BJ (cell line): ENCODE results near the gene CTBP1. TPM values are rescaled to one million over a fixed set of nuclear protein-coding genes. Genes with fewer than 3 reads are reported as not detected.

ENCODE experiments used
- CTCF ChIA-PET: fragments of 350-600 bp; formaldehyde crosslinking; extraction: SDS; loops from one replicate; lab custom pipeline; 2021; ENCODE audit warnings: antibody characterized with exemption, inconsistent platforms; lab: Yijun Ruan, JAX
- POLR2A ChIA-PET: fragments of 300-600 bp; sonication (Branson Sonifier 250); formaldehyde crosslinking; extraction: SDS; loops from one replicate; lab custom pipeline; 2021; ENCODE audit warnings: antibody characterized with exemption; lab: Charles Lee
- DNase-seq: peaks from one replicate; pipeline ENCODE4 v3.0.0-alpha.2; 2011; ENCODE audit warnings: low read depth
- H3K27me3 ChIP-seq: 2 replicates; pipeline ENCODE4 v1.6.0; 2011; ENCODE audit warnings: low read length; ENCODE audit not compliant: control insufficient read depth, insufficient read depth
- H3K36me3 ChIP-seq: 2 replicates; pipeline ENCODE4 v1.5.1; 2011; ENCODE audit warnings: low read length; ENCODE audit not compliant: control insufficient read depth, insufficient read depth
- H3K4me3 ChIP-seq: 2 replicates; pipeline ENCODE4 v1.5.1; 2011; ENCODE audit warnings: low read depth, mild to moderate bottlenecking, control low read depth, low read length
- polyA plus RNA-seq: library from polyadenylated mRNA; depleted of rRNA; stranded (reverse); fragments of >200 nt; gene quantifications from 2 replicates; pipeline ENCODE4 v1.2.3, GENCODE V29; 2011
- TF ChIP-seq, protein P1 (sequence below): IDR thresholded peaks from 2 replicates; pipeline ENCODE4 v1.5.1; 2011; ENCODE audit warnings: low read depth, mild to moderate bottlenecking, control low read depth, inconsistent platforms, low read length, moderate library complexity; ENCODE audit not compliant: insufficient read depth

The CTBP1 gene
- polyA plus RNA-seq, 1 experiment: 106 TPM

DNA sequence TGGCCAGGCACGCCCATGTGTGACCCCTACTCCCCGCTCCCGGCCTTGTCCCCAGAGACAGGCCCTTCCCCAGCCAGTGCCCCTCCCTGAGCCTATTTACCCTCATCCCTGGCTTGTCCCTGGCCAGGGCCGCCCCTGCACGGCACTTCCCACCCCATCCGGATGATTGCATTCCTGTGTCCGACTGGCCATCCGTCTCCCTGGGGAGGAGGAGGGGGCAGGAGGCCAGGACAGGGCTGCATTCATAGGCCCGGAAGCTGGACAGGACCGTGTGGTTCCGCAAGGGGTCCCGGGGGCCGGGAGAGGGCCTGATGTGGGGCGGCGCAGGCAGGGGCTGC is 22.8 kb downstream of the CTBP1 start:
- ChIA-PET POLR2A (no interaction called here), CTCF (no interaction called here)
- TF ChIP-seq, protein P1, sequence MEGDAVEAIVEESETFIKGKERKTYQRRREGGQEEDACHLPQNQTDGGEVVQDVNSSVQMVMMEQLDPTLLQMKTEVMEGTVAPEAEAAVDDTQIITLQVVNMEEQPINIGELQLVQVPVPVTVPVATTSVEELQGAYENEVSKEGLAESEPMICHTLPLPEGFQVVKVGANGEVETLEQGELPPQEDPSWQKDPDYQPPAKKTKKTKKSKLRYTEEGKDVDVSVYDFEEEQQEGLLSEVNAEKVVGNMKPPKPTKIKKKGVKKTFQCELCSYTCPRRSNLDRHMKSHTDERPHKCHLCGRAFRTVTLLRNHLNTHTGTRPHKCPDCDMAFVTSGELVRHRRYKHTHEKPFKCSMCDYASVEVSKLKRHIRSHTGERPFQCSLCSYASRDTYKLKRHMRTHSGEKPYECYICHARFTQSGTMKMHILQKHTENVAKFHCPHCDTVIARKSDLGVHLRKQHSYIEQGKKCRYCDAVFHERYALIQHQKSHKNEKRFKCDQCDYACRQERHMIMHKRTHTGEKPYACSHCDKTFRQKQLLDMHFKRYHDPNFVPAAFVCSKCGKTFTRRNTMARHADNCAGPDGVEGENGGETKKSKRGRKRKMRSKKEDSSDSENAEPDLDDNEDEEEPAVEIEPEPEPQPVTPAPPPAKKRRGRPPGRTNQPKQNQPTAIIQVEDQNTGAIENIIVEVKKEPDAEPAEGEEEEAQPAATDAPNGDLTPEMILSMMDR: no peak
- H3K4me3 ChIP-seq: no peak overlapping the region
- no peak for DNase-seq
- H3K36me3 ChIP-seq: peaks cover 49% of the 10 kb centered on the region
- no peaks in the 10 kb centered on the region for H3K27me3 ChIP-seq

DNA sequence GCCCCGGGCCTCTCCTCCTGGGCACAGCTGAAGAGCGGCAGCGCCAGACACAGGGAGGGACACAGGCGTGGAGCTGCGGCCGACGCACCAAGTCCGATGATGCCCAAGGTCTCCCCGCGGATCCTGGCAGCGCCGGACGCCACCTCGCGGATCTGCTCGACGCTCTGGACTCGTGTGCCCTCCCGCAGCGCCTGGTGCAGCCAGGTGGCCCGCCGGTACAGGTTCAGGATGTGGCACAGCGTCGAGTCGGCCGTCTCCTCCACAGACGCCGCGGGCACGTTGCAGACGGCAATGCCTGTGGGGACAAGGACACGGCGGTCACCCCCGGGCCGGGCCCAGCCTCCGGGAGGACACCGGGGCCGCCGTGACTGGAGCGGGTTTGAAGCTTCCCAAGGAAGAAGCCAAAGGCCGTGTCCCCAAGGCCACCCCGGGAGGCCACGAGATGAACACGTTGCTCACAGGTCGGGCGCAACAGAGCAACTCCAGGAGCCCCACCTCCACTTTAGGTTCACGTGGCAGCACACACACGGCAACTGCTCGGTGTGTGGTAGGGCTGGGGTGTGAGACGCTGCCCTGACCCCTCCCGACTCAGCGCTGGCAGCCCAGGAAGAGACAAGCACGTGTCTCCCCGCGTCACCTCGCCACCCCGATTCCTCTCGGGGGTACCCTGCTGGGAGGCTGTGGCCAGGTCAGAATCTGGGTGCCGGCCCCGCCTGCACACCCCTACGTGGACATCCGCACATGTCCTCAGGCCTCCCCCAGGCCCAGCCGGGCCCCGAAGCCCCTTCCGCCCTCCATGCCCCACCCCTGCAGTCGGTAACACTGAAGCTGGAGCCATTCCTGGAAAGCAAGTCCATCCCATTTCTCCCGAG is 23.4 kb downstream of the CTBP1 start:
- Histone ChIP-seq H3K27me3 (no peaks in the 10 kb centered on the region), H3K36me3 (peaks cover 51% of the 10 kb centered on the region), H3K4me3 (no peak overlapping the region)
- CTCF ChIA-PET: no interaction called here
- no peak for DNase-seq
- POLR2A ChIA-PET: no interaction called here
- TF ChIP-seq, protein P1: no peak

DNA sequence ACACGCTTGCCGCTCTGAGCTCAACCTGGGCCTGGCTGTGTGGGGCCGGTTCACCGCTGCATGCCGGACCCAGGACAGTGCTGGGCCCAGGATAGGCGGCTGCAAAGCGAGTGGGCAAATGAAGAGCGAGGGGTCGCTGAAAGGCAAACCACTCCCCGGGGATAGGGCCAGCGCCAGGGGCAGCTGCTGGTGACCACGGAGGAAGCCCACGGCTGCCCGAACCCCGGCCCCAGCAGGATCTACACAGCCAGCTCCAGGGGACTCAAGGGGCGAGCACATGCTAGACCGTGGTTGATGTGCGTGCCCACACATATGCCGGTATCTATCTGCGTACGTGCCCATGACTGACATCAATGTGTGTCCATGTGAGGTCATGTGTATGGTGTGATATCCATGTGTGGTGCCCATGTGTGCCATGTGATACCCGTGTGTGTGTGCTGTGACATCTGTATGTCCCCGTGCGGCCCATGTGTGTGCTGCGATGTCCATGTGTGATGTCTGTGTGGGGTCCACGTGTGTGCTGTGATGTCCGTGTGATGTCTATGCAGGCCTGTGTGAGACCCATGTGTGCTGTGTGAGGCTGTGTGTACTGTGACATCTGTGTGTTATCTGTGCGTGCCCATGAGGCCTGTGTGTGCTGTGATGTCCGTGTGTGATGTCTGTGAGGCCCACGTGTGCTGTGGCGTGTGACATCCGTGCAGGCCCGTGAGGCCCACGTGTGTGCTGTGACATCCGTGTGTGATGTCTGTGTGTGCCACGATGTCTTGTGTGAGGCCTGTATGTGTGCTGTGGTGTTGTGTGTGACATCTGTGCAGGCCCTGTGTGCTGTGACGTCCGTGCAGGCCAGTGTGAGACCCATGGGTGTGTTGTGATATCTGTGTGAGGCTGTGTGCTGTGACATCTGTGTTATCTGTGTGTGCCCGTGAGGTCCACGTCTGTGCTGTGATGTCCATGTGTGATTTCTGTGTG is 24.8 kb downstream of the CTBP1 start:
- Histone ChIP-seq H3K4me3 (no peak overlapping the region), H3K27me3 (no peaks in the 10 kb centered on the region), H3K36me3 (peaks cover 46% of the 10 kb centered on the region)
- TF ChIP-seq, protein P1: no peak
- CTCF ChIA-PET: no interaction called here
- no peak for DNase-seq
- POLR2A ChIA-PET: no interaction called here

DNA sequence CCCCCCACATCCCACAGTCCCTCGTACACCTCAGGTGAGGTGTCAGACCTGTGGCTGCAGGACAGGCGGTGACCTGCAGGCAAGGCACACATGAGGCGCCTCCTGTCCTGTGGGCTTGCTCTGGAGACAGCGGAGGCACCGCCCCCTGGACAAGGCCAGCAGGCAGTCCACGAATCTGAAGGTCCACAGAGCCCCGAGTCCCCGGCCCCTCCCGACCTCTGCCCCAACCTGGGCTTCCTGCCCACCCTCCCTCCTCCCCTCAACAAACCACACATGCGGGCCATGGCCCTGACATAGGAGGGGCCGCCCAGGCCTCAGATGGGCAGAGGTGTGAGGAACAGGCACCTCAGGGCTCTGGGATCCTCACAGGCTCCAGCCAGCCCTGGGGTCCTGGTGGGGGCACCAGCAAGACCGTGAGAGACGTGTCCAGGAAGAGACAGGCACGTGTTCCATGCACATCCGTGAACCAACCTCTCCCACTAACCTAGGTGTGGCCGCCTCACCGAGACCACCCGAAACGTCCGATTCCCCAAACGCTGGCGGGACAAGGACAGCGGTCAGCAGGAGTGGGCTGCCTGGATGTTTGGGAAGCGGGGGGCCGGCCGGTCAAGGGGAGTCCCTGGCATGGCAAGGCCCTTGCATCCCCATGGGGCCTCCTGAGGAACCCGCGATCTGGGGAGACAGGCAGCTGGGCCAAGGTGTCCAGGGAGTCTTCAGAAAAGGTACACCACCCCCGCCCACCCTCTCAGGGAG is 25.8 kb downstream of the CTBP1 start:
- ChIA-PET CTCF (no interaction called here), POLR2A (no interaction called here)
- Histone ChIP-seq H3K27me3 (no peaks in the 10 kb centered on the region), H3K4me3 (no peak overlapping the region), H3K36me3 (peaks cover 43% of the 10 kb centered on the region)
- no peak for DNase-seq
- TF ChIP-seq, protein P1: no peak
